Measurements from ENCODE around the gene RENBP. TPM values are rescaled to one million over a fixed set of nuclear protein-coding genes. Genes with fewer than 3 reads are reported as not detected.

RENBP gene
- total and polyA plus RNA-seq, 2 of the 13 experiments (the other 11 are each of a cell fraction or from before 2014, with no cell fraction given): 1.4 to 2.6 TPM

GRCh38 chrX:153920546-153920945 lies 23.9 kb downstream of the RENBP start:
- Histone ChIP-seq H3K9me3 (ENCODE audit: low read length) (no peaks in the 10 kb centered on the region), H3K4me2 (ENCODE audit: low read depth, low read length) (no peak overlapping the region), H3K4me1 (ENCODE audit: insufficient read depth, low read length) (peaks cover 41% of the 10 kb centered on the region), H3K27me3 (ENCODE audit: control insufficient read depth in 1 of 2, insufficient read depth in 2 of 2, low read length in 2 of 2) (no peaks in the 10 kb centered on the region; a peak in 2 of 5 replicates), H2AFZ (ENCODE audit: low read length) (no peak overlapping the region), H3K79me2 (ENCODE audit: insufficient read depth, low read length) (no peaks in the 10 kb centered on the region), H4K20me1 (ENCODE audit: insufficient read depth, low read length) (no peaks in the 10 kb centered on the region), H3K36me3 (replicated peaks in 1 of 2; ENCODE audit: control insufficient read depth in 1 of 2, insufficient read depth in 2 of 2, low read length in 2 of 2) (no peaks in the 10 kb centered on the region), H3K27ac (ENCODE audit: extremely low read length, insufficient read depth, low read length) (no peak overlapping the region), H3K4me3 (replicated peaks in 1 of 3; ENCODE audit: insufficient read depth in 1 of 3, low read depth in 2 of 3, low read length in 3 of 3) (no peak overlapping the region), H3K9ac (ENCODE audit: insufficient read depth, low read depth, low read length) (no peak overlapping the region)
- in situ Hi-C loops (cut with HindIII; ENCODE audit: extremely low pct_ligation_motif_present, low pct_unique_long_range_greater_than_20kb) (no loop called here), intact Hi-C loops (cut with micrococcal nuclease; ENCODE audit: unreplicated experiment) (no loop called here)
- no CpG with 5 or more reads among the region's 14 CpGs for WGBS (ENCODE audit: low lambda C conversion rate)
- no peak for DNase-seq (ENCODE audit: low spot score)
- no TSS peak for BruUV-seq (replicated peaks)
- no peak for ATAC-seq
- CTCF ChIA-PET (ENCODE audit: low intra/inter-chr PET ratio, low total read pairs): no interaction called here
- FAIRE-seq: no peak
- POLR2A ChIA-PET: no interaction called here
- TF ChIP-seq SMARCE1 (IDR thresholded peaks at IDR 0.05; ENCODE audit: borderline replicate concordance) (no peak), GATAD2A (CRISPR knock-in tag; IDR thresholded peaks at IDR 0.05) (no peak), ZNF569 (CRISPR knock-in tag; IDR thresholded peaks at IDR 0.05; ENCODE audit: borderline replicate concordance) (no peak), WIZ (CRISPR knock-in tag; IDR thresholded peaks at IDR 0.05) (no peak), ZNF746 (CRISPR knock-in tag; IDR thresholded peaks at IDR 0.05) (no peak), PLRG1 (conservative IDR thresholded peaks at IDR 0.05) (no peak), NR3C1 (CRISPR knock-in tag; IDR thresholded peaks at IDR 0.05) (no peak), ZNF460 (CRISPR knock-in tag; IDR thresholded peaks at IDR 0.05; ENCODE audit: borderline replicate concordance) (no peak), ZNF275 (CRISPR knock-in tag; IDR thresholded peaks at IDR 0.05; ENCODE audit: borderline replicate concordance) (no peak), HMG20B (CRISPR knock-in tag; conservative IDR thresholded peaks at IDR 0.05) (no peak), ZNF12 (CRISPR knock-in tag; IDR thresholded peaks at IDR 0.05) (no peak), HNF1B (CRISPR knock-in tag; IDR thresholded peaks at IDR 0.05) (no peak), BORCS8-MEF2B (CRISPR knock-in tag; IDR thresholded peaks at IDR 0.05) (no peak)
- TF ChIP-seq, protein P1, sequence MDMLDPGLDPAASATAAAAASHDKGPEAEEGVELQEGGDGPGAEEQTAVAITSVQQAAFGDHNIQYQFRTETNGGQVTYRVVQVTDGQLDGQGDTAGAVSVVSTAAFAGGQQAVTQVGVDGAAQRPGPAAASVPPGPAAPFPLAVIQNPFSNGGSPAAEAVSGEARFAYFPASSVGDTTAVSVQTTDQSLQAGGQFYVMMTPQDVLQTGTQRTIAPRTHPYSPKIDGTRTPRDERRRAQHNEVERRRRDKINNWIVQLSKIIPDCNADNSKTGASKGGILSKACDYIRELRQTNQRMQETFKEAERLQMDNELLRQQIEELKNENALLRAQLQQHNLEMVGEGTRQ (IDR thresholded peaks at IDR 0.05; ENCODE audit: low read depth, low read length): no peak
- TF ChIP-seq, protein P1 (CRISPR knock-in tag; IDR thresholded peaks at IDR 0.05; ENCODE audit: borderline replicate concordance): no peak
- TF ChIP-seq, protein P2, sequence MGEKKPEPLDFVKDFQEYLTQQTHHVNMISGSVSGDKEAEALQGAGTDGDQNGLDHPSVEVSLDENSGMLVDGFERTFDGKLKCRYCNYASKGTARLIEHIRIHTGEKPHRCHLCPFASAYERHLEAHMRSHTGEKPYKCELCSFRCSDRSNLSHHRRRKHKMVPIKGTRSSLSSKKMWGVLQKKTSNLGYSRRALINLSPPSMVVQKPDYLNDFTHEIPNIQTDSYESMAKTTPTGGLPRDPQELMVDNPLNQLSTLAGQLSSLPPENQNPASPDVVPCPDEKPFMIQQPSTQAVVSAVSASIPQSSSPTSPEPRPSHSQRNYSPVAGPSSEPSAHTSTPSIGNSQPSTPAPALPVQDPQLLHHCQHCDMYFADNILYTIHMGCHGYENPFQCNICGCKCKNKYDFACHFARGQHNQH (CRISPR knock-in tag; IDR thresholded peaks at IDR 0.05): no peak
- TF ChIP-seq, protein P3, sequence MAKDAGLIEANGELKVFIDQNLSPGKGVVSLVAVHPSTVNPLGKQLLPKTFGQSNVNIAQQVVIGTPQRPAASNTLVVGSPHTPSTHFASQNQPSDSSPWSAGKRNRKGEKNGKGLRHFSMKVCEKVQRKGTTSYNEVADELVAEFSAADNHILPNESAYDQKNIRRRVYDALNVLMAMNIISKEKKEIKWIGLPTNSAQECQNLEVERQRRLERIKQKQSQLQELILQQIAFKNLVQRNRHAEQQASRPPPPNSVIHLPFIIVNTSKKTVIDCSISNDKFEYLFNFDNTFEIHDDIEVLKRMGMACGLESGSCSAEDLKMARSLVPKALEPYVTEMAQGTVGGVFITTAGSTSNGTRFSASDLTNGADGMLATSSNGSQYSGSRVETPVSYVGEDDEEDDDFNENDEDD (CRISPR knock-in tag; IDR thresholded peaks at IDR 0.05; ENCODE audit: borderline replicate concordance): no peak

All from HepG2 (cell line).